Esophagus muscularis mucosa (tissue), 4 donors: Measurements from ENCODE around the gene TMPRSS4. TPM values are rescaled to one million over a fixed set of nuclear protein-coding genes. Genes with fewer than 3 reads are reported as not detected.
A peak's percentile ranks its signal among the peaks of the same experiment; 100 is the strongest.

Experiments
- DNase-seq: peaks from one replicate; pipeline ENCODE4 v3.0.0-alpha.2; 2017; ENCODE audit errors: extremely low spot score
- H3K27ac ChIP-seq, 4 donors: fragments of 200-600 bp; sonication (generic); replicated peaks in 1 of 4; 1 replicate in 3 of 4; 2 replicates in 1 of 4; pipeline ENCODE4 v1.5.1; 2016 to 2019; ENCODE audit warnings: mild to moderate bottlenecking in 1 of 4
- H3K27me3 ChIP-seq, 4 donors: fragments of 200-600 bp; sonication (generic); one replicate each; pipeline versions ENCODE4 v1.5.1 to v1.6.0; 2016 to 2019
- H3K36me3 ChIP-seq, 4 donors: fragments of 200-600 bp; sonication (generic); one replicate each; pipeline ENCODE4 v1.5.1; 2016 to 2019
- H3K4me1 ChIP-seq, 4 donors: fragments of 200-600 bp; sonication (generic); one replicate each; pipeline ENCODE4 v1.5.1; 2016 to 2019
- H3K4me3 ChIP-seq, 4 donors: fragments of 200-600 bp; sonication (generic); 1 replicate in 2 of 4; 2 replicates in 2 of 4; pipeline ENCODE4 v1.5.1; 2016 to 2019; ENCODE audit warnings: mild to moderate bottlenecking in 4 of 4, moderate library complexity in 1 of 4
- H3K9me3 ChIP-seq, 4 donors: fragments of 200-600 bp; sonication (generic); 1 replicate in 3 of 4; 2 replicates in 1 of 4; pipeline ENCODE4 v1.5.1; 2016 to 2019
- EP300 ChIP-seq: sonication (generic); formaldehyde crosslinking; IDR thresholded peaks from one replicate; pipeline ENCODE4 v1.6.1; 2017; ENCODE audit warnings: antibody characterized with exemption
- POLR2A ChIP-seq: fragments of 450-650 bp; IDR thresholded peaks from one replicate; pipeline ENCODE4 v1.6.1; 2017; ENCODE audit warnings: antibody characterized with exemption, moderate library complexity, mild to moderate bottlenecking, low read depth
- POLR2AphosphoS5 ChIP-seq, 2 donors: sonication (generic); formaldehyde crosslinking; IDR thresholded peaks; one replicate each; pipeline ENCODE4 v1.6.1; 2017; ENCODE audit warnings: antibody characterized with exemption in 2 of 2
- WGBS: methylation state at CpG from one replicate; pipeline ENCODE4 v1.1.5; 2018; 5-methylcytosine and 5-hydroxymethylcytosine counted together
- intact Hi-C: fragments of 100-400 bp; cut with DNase I; formaldehyde crosslinking; loops from one replicate; pipeline ENCODE4 v1.15.1; 2023
- total RNA-seq, 4 donors: library from RNA; depleted of rRNA; stranded (reverse); fragments of >200 nt; gene quantifications; one replicate each; pipeline versions ENCODE4 v1.1.0 to v1.2.1, GENCODE V29; 2016
- TF ChIP-seq, protein P1 (sequence below), 3 experiments: fragments of 200-600 bp in 2 of 3; fragments of 450-650 bp in 1 of 3; sonication (generic) in 2 of 3; IDR thresholded peaks; one replicate each; pipeline ENCODE4 v1.5.1; 2017 to 2019; ENCODE audit warnings: antibody characterized with exemption in 3 of 3, mild to moderate bottlenecking in 2 of 3, moderate library complexity in 1 of 3

Gene TMPRSS4
- total RNA-seq, 4 donors from 2014 or later = 0.17 to 0.33 (median 0.26) TPM; not detected in 1

DNA sequence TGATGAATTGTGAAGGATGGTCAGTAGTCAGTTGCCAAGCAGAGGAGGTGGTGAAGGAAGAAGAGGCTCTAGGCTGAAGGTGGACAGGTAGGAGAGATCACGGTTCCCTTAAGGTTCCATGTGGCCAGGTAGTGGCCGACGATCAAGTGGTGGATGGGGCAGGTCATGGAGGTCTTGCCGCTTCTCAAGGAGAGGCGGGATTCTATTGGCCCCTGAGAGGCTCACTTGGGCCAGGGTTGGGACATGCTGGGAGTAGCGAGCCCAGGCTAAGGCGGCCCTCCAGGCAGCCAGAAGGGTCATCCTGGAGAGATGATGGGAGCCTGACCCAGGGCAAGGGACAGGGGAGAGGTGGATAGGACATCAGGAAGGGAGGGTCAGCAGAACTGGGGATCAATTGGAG, 20.9 kb upstream of the TMPRSS4 start:
- intact Hi-C loops = loop anchor here (10.0 kb wide), 1 partner anchor 211 kb away; no protein-coding TSS in a partner anchor
- Histone ChIP-seq H3K27ac (no peak overlapping the region), H3K27me3 (no peaks in the 10 kb centered on the region), H3K4me3 (no peak overlapping the region), H3K4me1 (peaks cover 0 to 3% (median 0%) of the 10 kb centered on the region in 4 donors), H3K9me3 (no peaks in the 10 kb centered on the region), H3K36me3 (no peaks in the 10 kb centered on the region)
- no peak for TF ChIP-seq EP300
- no peak for TF ChIP-seq POLR2A
- TF ChIP-seq POLR2AphosphoS5 (IDR thresholded peaks at IDR 0.05) = no peak
- TF ChIP-seq, protein P1, sequence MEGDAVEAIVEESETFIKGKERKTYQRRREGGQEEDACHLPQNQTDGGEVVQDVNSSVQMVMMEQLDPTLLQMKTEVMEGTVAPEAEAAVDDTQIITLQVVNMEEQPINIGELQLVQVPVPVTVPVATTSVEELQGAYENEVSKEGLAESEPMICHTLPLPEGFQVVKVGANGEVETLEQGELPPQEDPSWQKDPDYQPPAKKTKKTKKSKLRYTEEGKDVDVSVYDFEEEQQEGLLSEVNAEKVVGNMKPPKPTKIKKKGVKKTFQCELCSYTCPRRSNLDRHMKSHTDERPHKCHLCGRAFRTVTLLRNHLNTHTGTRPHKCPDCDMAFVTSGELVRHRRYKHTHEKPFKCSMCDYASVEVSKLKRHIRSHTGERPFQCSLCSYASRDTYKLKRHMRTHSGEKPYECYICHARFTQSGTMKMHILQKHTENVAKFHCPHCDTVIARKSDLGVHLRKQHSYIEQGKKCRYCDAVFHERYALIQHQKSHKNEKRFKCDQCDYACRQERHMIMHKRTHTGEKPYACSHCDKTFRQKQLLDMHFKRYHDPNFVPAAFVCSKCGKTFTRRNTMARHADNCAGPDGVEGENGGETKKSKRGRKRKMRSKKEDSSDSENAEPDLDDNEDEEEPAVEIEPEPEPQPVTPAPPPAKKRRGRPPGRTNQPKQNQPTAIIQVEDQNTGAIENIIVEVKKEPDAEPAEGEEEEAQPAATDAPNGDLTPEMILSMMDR (IDR thresholded peaks at IDR 0.05) = no peak
- DNase-seq = peak; percentile 79
- WGBS = 96% methylated on average over 7 of the region's 7 CpGs

- H3K4me3 ChIP-seq = no peak overlapping the region
- no peaks in the 10 kb centered on the region for H3K27me3 ChIP-seq
- H3K36me3 ChIP-seq = no peaks in the 10 kb centered on the region
- no peaks in the 10 kb centered on the region for H3K9me3 ChIP-seq
- intact Hi-C loops = loop anchor here (10.0 kb wide), 1 partner anchor 212 kb away; no protein-coding TSS in a partner anchor
- H3K27ac ChIP-seq = no peak overlapping the region
- 86% methylated on average over 8 of the region's 8 CpGs for WGBS
- TF ChIP-seq EP300 (no peak), POLR2AphosphoS5 (IDR thresholded peaks at IDR 0.05) (no peak), POLR2A (no peak)
- TF ChIP-seq, protein P1 (IDR thresholded peaks at IDR 0.05) = no peak
- DNase-seq = no peak
- H3K4me1 ChIP-seq = peaks cover 0 to 3% (median 1%) of the 10 kb centered on the region in 4 donors
Measured at GRCh38 chr11:118056806-118057205, 20.1 kb upstream of the TMPRSS4 start.

DNA sequence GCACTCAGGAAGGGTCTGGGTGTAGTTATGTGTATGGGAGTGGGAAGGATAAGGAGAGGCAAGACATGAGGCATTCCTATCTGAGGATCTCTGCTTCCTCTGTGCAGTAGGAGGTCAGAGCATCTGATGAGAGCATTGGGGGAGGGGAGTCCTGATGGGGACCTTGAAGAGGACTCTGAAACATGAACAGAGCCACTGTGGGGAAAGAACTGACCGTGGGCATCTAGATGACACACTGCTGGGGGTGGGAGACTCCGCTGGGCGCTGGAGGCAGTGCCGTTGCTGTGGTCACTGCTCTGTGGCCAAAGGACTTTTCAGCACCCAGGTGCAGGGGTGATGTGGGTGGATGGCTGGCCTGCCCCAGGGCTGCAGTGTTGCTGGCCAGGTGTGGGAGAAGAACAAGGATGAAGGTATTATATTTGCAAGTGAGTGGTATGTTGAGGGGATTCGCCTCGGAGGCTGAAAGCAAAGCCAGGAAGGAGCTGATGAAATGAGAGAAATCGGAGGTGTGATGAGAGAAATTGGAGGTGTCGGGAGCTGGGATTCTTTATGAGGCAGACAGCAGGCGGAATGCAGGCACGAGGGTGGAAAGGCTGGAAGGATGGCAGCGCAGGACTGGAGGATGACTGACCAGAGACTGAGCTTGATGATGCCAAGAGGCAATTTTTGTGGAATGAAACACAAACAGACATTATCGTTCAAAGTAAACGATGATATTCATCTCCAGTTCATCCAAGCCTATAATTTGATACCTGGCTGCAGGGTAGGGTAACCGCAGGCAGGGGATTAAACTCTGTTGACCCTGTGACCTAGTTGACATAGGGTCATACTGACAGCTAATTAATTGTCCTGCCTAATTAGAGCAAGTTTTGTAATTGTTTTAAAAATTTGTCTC, 19.4 kb upstream of the TMPRSS4 start:
- no peaks in the 10 kb centered on the region for H3K27me3 ChIP-seq
- DNase-seq = no peak
- no peak overlapping the region for H3K4me3 ChIP-seq
- no peaks in the 10 kb centered on the region for H3K36me3 ChIP-seq
- intact Hi-C loops = loop anchor here (10.0 kb wide), 1 partner anchor 213 kb away; no protein-coding TSS in a partner anchor
- H3K9me3 ChIP-seq = no peaks in the 10 kb centered on the region
- peaks cover 0 to 3% (median 1%) of the 10 kb centered on the region in 4 donors for H3K4me1 ChIP-seq
- no peak overlapping the region for H3K27ac ChIP-seq
- 70% methylated on average over 14 of the region's 14 CpGs for WGBS
- no peak for TF ChIP-seq POLR2A
- no peak for TF ChIP-seq EP300
- TF ChIP-seq, protein P1 (IDR thresholded peaks at IDR 0.05) = no peak
- no peak for TF ChIP-seq POLR2AphosphoS5 (IDR thresholded peaks at IDR 0.05)

DNA sequence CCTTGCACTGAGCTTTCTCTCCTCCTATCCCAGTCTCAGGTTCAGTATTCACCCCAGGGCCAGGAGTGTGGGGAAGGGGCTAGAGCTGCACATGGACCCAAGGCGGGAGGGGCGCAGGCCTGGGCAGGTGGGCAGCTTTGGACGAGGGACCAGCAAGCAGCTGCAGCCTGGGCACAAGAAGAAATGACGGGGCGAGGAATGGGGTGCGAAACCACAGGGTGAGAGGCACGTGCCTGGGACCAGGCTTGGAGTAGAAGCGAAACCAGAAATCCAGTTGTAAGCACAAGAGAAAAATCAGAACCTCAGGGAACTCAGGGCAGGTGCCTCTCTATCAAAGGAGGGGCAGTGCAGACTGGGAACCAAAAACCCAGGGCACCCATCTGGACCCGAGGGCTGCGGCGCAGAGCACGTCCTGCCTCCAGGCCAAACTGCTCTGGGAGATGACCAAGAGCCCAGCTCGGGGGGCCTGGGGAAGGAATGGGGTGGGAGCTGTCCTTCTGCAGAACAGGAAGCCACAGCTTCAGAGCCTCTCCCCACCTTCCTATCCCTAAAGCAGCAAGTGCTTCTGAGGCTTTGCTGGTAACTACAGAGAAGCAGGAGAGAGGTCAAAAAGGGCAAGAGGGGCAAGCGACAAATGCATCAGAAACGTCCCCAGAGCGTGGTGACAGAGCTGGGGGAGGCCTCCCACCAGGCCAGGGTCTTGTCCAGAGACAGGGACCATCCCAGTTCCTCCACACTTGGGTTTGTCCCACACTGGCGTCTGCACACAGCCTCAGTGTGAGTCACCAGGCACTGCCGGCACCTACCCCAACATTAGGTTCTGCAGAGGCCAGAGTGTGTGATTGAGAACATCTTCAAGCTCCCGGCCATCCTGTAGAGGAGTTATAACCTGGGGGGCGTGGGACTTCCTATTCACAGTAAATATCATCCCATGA, 18.3 kb upstream of the TMPRSS4 start:
- H3K4me3 ChIP-seq = no peak overlapping the region
- DNase-seq = no peak
- no peak overlapping the region for H3K27ac ChIP-seq
- H3K27me3 ChIP-seq = no peaks in the 10 kb centered on the region
- H3K9me3 ChIP-seq = no peaks in the 10 kb centered on the region
- H3K4me1 ChIP-seq = peaks cover 0 to 3% (median 0%) of the 10 kb centered on the region in 4 donors
- WGBS = 85% methylated on average over 19 of the region's 20 CpGs
- intact Hi-C loops = loop anchor here (10.0 kb wide), 1 partner anchor 214 kb away; no protein-coding TSS in a partner anchor
- TF ChIP-seq POLR2A = no peak
- no peaks in the 10 kb centered on the region for H3K36me3 ChIP-seq
